ENCODE results near the gene DAPK1.

DAPK1 gene

DNA sequence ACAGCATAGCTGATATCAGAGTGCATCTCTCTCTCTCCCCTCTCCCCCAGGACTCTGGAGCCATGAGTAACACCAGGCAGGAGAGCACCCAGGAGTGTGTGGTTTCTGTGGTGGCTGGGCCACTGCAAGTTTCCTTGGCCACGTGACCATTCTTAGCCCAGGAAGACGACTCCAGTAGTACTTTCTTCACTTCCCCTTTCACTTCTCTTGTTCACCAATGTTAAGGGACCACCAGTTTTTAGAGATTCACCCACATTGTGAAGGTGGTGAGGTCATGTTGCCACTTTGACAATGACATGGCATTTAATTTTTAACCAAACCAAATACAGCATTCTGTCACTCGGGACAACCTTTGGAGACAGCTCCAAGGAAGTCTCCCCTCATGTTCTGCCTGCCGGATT lies 17.9 kb upstream of the DAPK1 start:
- TF ChIP-seq, protein P1, sequence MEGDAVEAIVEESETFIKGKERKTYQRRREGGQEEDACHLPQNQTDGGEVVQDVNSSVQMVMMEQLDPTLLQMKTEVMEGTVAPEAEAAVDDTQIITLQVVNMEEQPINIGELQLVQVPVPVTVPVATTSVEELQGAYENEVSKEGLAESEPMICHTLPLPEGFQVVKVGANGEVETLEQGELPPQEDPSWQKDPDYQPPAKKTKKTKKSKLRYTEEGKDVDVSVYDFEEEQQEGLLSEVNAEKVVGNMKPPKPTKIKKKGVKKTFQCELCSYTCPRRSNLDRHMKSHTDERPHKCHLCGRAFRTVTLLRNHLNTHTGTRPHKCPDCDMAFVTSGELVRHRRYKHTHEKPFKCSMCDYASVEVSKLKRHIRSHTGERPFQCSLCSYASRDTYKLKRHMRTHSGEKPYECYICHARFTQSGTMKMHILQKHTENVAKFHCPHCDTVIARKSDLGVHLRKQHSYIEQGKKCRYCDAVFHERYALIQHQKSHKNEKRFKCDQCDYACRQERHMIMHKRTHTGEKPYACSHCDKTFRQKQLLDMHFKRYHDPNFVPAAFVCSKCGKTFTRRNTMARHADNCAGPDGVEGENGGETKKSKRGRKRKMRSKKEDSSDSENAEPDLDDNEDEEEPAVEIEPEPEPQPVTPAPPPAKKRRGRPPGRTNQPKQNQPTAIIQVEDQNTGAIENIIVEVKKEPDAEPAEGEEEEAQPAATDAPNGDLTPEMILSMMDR (IDR thresholded peaks at IDR 0.05; ENCODE audit: insufficient read depth, low read length, missing control alignments), result no peak
- no peak for DNase-seq (ENCODE audit: low read depth, low spot score)
- POLR2A ChIA-PET, result interaction anchor here (0.7 kb wide), 1 partner anchor 472 kb away, joined by 3 read pairs; no protein-coding TSS in a partner anchor
- H3K4me3 ChIP-seq (ENCODE audit: low read depth, low read length), result no peak overlapping the region
- CTCF ChIA-PET, result no interaction called here

- ChIA-PET POLR2A (no interaction called here), CTCF (no interaction called here)
- TF ChIP-seq, protein P1 (IDR thresholded peaks at IDR 0.05; ENCODE audit: insufficient read depth, low read length, missing control alignments), result no peak
- DNase-seq (ENCODE audit: low read depth, low spot score), result no peak
- no peak overlapping the region for H3K4me3 ChIP-seq (ENCODE audit: low read depth, low read length)
Measured at GRCh38 chr9:87481890-87482855, 15.5 kb upstream of the DAPK1 start.

DNA sequence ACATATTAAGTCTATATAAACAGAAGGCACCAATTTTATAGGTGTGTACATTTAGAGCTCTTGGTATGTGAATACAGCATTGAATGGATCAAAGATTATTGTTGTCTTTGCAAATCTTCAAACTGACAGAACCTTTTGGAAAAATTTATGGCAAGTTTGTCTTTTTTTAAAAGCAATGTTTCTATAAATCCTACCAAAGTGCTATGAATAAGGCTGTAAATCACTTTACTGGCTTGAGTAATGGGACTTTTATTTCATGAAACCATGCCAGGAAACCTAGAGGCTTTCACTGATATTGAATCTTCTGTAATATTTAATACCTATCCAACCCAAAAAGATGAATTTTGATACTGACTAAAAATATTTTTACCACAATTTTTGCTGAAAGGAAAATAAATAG lies 7.4 kb upstream of the DAPK1 start:
- POLR2A ChIA-PET, result no interaction called here
- no peak overlapping the region for H3K4me3 ChIP-seq (ENCODE audit: low read depth, low read length)
- DNase-seq (ENCODE audit: low read depth, low spot score), result no peak
- CTCF ChIA-PET, result no interaction called here
- TF ChIP-seq, protein P1 (IDR thresholded peaks at IDR 0.05; ENCODE audit: insufficient read depth, low read length, missing control alignments), result no peak

DNA sequence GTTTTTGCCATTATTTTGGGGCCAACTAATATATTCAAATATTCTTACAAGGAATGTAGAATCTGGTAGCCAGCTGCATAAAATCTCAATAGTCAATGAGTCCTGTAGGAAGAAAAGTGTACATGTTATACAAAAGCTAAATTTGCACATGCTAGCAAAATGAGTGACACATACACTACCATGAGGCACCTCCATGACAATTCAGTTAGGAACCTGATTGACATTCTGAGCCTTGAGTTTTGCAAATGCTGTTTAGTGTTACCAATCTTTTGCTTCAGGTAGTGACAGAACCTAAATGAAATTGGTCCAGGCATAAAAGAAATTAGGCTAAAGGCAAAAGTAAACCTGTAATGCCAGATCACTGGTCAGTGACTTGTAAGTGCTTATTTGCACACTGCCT lies 6.8 kb upstream of the DAPK1 start:
- ChIA-PET POLR2A (no interaction called here), CTCF (no interaction called here)
- DNase-seq (ENCODE audit: low read depth, low spot score), result no peak
- TF ChIP-seq, protein P1 (IDR thresholded peaks at IDR 0.05; ENCODE audit: insufficient read depth, low read length, missing control alignments), result no peak
- H3K4me3 ChIP-seq (ENCODE audit: low read depth, low read length), result no peak overlapping the region

GRCh38 chr9:87491523-87491922 lies 6.1 kb upstream of the DAPK1 start:
- DNase-seq (ENCODE audit: low read depth, low spot score), result no peak
- ChIA-PET POLR2A (no interaction called here), CTCF (no interaction called here)
- TF ChIP-seq, protein P1 (IDR thresholded peaks at IDR 0.05; ENCODE audit: insufficient read depth, low read length, missing control alignments), result no peak
- H3K4me3 ChIP-seq (ENCODE audit: low read depth, low read length), result no peak overlapping the region

DNA sequence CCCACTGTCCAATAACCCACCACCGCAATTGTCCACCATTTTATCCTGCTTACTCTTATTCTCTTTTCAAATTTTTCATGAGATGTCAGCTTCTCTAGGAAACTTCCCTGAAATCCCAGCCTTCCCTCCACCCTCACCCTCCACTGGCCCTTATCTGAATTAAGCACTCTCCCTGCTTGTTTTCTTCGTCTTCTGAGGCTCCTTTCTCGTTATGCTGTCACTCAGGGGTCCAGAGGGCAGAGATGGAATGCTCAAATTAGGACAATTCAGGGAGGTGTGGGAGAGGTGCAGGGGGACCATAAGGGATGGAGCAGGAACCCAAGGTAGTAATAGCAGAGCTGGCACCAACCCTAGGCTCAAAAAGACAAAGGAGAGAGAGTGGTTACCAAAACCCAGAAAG lies 5.0 kb upstream of the DAPK1 start:
- POLR2A ChIA-PET, result no interaction called here
- DNase-seq (ENCODE audit: low read depth, low spot score), result no peak
- CTCF ChIA-PET, result no interaction called here
- TF ChIP-seq, protein P1 (IDR thresholded peaks at IDR 0.05; ENCODE audit: insufficient read depth, low read length, missing control alignments), result no peak
- H3K4me3 ChIP-seq (ENCODE audit: low read depth, low read length), result no peak overlapping the region
